Keratinocyte (primary cell): ENCODE results near the gene CDK14.

Source experiments
- EZH2 ChIP-seq: IDR thresholded peaks from one replicate; pipeline ENCODE4 v1.6.1; 2012; ENCODE audit warnings: inconsistent platforms, mild to moderate bottlenecking, low read length, moderate library complexity
- TF ChIP-seq, protein P1 (sequence below), 3 experiments: IDR thresholded peaks in 1 of 3; conservative IDR thresholded peaks in 1 of 3; optimal IDR thresholded peaks in 1 of 3; 2 replicates in 2 of 3; 3 replicates in 1 of 3; pipeline versions ENCODE3 to v1.5.1; 2011; ENCODE audit warnings: low read length in 3 of 3, mild to moderate bottlenecking in 3 of 3, moderate library complexity in 2 of 3, control low read depth in 1 of 3, inconsistent platforms in 1 of 3; ENCODE audit not compliant: insufficient read depth in 2 of 3; ENCODE audit errors: extremely low read depth in 1 of 3

- TF ChIP-seq, protein P1, sequence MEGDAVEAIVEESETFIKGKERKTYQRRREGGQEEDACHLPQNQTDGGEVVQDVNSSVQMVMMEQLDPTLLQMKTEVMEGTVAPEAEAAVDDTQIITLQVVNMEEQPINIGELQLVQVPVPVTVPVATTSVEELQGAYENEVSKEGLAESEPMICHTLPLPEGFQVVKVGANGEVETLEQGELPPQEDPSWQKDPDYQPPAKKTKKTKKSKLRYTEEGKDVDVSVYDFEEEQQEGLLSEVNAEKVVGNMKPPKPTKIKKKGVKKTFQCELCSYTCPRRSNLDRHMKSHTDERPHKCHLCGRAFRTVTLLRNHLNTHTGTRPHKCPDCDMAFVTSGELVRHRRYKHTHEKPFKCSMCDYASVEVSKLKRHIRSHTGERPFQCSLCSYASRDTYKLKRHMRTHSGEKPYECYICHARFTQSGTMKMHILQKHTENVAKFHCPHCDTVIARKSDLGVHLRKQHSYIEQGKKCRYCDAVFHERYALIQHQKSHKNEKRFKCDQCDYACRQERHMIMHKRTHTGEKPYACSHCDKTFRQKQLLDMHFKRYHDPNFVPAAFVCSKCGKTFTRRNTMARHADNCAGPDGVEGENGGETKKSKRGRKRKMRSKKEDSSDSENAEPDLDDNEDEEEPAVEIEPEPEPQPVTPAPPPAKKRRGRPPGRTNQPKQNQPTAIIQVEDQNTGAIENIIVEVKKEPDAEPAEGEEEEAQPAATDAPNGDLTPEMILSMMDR (optimal IDR thresholded peaks at IDR 0.05 in 1 of 3, IDR thresholded peaks at IDR 0.05 in 1 of 3, conservative IDR thresholded peaks at IDR 0.05 in 1 of 3; ENCODE audit: extremely low read depth in 1 of 3, insufficient read depth in 2 of 3, low read length in 3 of 3): no peak
- no peak for TF ChIP-seq EZH2
These were observed 16.9 kb upstream of the CDK14 start for GRCh38 chr7:90579181-90579688.
